ENCODE measurements around the gene GSG1L. TPM values are rescaled to one million over a fixed set of nuclear protein-coding genes. Genes with fewer than 3 reads are reported as not detected.

The GSG1L gene
- polyA plus RNA-seq, 4 donors = 0.09 to 0.22 TPM; not detected in 2

GRCh38 chr16:27818246-27818645 lies 245.3 kb downstream of the GSG1L start:
- no peak overlapping the region for H3K27ac ChIP-seq (ENCODE audit: low read depth in 1 of 3, low read length in 2 of 3)
- H3K9me3 ChIP-seq (ENCODE audit: control insufficient read depth in 2 of 2, insufficient read depth in 1 of 2, low read depth in 1 of 2, low read length in 1 of 2) = no peaks in the 10 kb centered on the region
- H3K4me1 ChIP-seq (ENCODE audit: control insufficient read depth in 3 of 3, insufficient read depth in 2 of 3, low read depth in 1 of 3, low read length in 2 of 3) = no peaks in the 10 kb centered on the region
- no peak for DNase-seq
- WGBS, 3 donors = 84 to 87% (median 86%) methylated on average over 13 of the region's 13 CpGs
- H3K27me3 ChIP-seq (ENCODE audit: control insufficient read depth in 3 of 3, insufficient read depth in 3 of 3, low read length in 3 of 3) = peaks cover 0 to 3% (median 0%) of the 10 kb centered on the region in 3 donors
- H3K36me3 ChIP-seq (ENCODE audit: control insufficient read depth in 3 of 3, insufficient read depth in 2 of 3, low read depth in 1 of 3, low read length in 3 of 3) = no peaks in the 10 kb centered on the region
- no peak for FAIRE-seq
- no peak overlapping the region for H3K4me3 ChIP-seq (ENCODE audit: low read depth in 1 of 3, low read length in 3 of 3)

- FAIRE-seq = no peak
- no peak for DNase-seq
- Histone ChIP-seq H3K27me3 (ENCODE audit: control insufficient read depth in 3 of 3, insufficient read depth in 3 of 3, low read length in 3 of 3) (peaks cover 0 to 3% (median 0%) of the 10 kb centered on the region in 3 donors), H3K36me3 (ENCODE audit: control insufficient read depth in 3 of 3, insufficient read depth in 2 of 3, low read depth in 1 of 3, low read length in 3 of 3) (no peaks in the 10 kb centered on the region), H3K27ac (ENCODE audit: low read depth in 1 of 3, low read length in 2 of 3) (no peak overlapping the region), H3K4me3 (ENCODE audit: low read depth in 1 of 3, low read length in 3 of 3) (no peak overlapping the region), H3K9me3 (ENCODE audit: control insufficient read depth in 2 of 2, insufficient read depth in 1 of 2, low read depth in 1 of 2, low read length in 1 of 2) (no peaks in the 10 kb centered on the region), H3K4me1 (ENCODE audit: control insufficient read depth in 3 of 3, insufficient read depth in 2 of 3, low read depth in 1 of 3, low read length in 2 of 3) (no peaks in the 10 kb centered on the region)
- WGBS, 3 donors = 78 to 89% (median 83%) methylated on average over 5 of the region's 5 CpGs
These were observed 246.5 kb downstream of the GSG1L start for GRCh38 chr16:27817038-27817437.

- Histone ChIP-seq H3K4me1 (ENCODE audit: control insufficient read depth in 3 of 3, insufficient read depth in 2 of 3, low read depth in 1 of 3, low read length in 2 of 3) (no peaks in the 10 kb centered on the region), H3K4me3 (ENCODE audit: low read depth in 1 of 3, low read length in 3 of 3) (no peak overlapping the region), H3K27ac (ENCODE audit: low read depth in 1 of 3, low read length in 2 of 3) (no peak overlapping the region), H3K36me3 (ENCODE audit: control insufficient read depth in 3 of 3, insufficient read depth in 2 of 3, low read depth in 1 of 3, low read length in 3 of 3) (no peaks in the 10 kb centered on the region), H3K9me3 (ENCODE audit: control insufficient read depth in 2 of 2, insufficient read depth in 1 of 2, low read depth in 1 of 2, low read length in 1 of 2) (no peaks in the 10 kb centered on the region), H3K27me3 (ENCODE audit: control insufficient read depth in 3 of 3, insufficient read depth in 3 of 3, low read length in 3 of 3) (peaks cover 0 to 3% (median 0%) of the 10 kb centered on the region in 3 donors)
- DNase-seq (no peak), FAIRE-seq (no peak)
- 37 to 52% (median 45%) methylated on average over 5 of the region's 5 CpGs for WGBS, 3 donors
These were observed 247.0 kb downstream of the GSG1L start for GRCh38 chr16:27816561-27816960.

- DNase-seq = no peak
These were observed 249.9 kb downstream of the GSG1L start for GRCh38 chr16:27813591-27813990.

GRCh38 chr16:27811881-27812280 lies 251.6 kb downstream of the GSG1L start:
- Histone ChIP-seq H3K27me3 (ENCODE audit: control insufficient read depth in 3 of 3, insufficient read depth in 3 of 3, low read length in 3 of 3) (no peaks in the 10 kb centered on the region), H3K36me3 (ENCODE audit: control insufficient read depth in 3 of 3, insufficient read depth in 2 of 3, low read depth in 1 of 3, low read length in 3 of 3) (no peaks in the 10 kb centered on the region), H3K4me3 (ENCODE audit: low read depth in 1 of 3, low read length in 3 of 3) (no peak overlapping the region), H3K4me1 (ENCODE audit: control insufficient read depth in 3 of 3, insufficient read depth in 2 of 3, low read depth in 1 of 3, low read length in 2 of 3) (no peaks in the 10 kb centered on the region), H3K9me3 (ENCODE audit: control insufficient read depth in 2 of 2, insufficient read depth in 1 of 2, low read depth in 1 of 2, low read length in 1 of 2) (no peaks in the 10 kb centered on the region), H3K27ac (ENCODE audit: low read depth in 1 of 3, low read length in 2 of 3) (no peak overlapping the region)
- no peak for DNase-seq
- WGBS, 3 donors = 74 to 93% (median 80%) methylated on average over 3 of the region's 3 CpGs
- FAIRE-seq = no peak

More at GRCh38 chr16:27813591-27813990, 249.9 kb downstream of the GSG1L start:
- no peak for FAIRE-seq
- Histone ChIP-seq H3K4me1 (ENCODE audit: control insufficient read depth in 3 of 3, insufficient read depth in 2 of 3, low read depth in 1 of 3, low read length in 2 of 3) (no peaks in the 10 kb centered on the region), H3K36me3 (ENCODE audit: control insufficient read depth in 3 of 3, insufficient read depth in 2 of 3, low read depth in 1 of 3, low read length in 3 of 3) (no peaks in the 10 kb centered on the region), H3K9me3 (ENCODE audit: control insufficient read depth in 2 of 2, insufficient read depth in 1 of 2, low read depth in 1 of 2, low read length in 1 of 2) (no peaks in the 10 kb centered on the region), H3K27me3 (ENCODE audit: control insufficient read depth in 3 of 3, insufficient read depth in 3 of 3, low read length in 3 of 3) (no peaks in the 10 kb centered on the region), H3K27ac (ENCODE audit: low read depth in 1 of 3, low read length in 2 of 3) (no peak overlapping the region), H3K4me3 (ENCODE audit: low read depth in 1 of 3, low read length in 3 of 3) (no peak overlapping the region)
- WGBS, 3 donors = 81 to 88% (median 85%) methylated on average over 8 to 9 of the region's 9 CpGs

- H3K4me3 ChIP-seq (ENCODE audit: low read depth in 1 of 3, low read length in 3 of 3) = no peak overlapping the region
- no peaks in the 10 kb centered on the region for H3K9me3 ChIP-seq (ENCODE audit: control insufficient read depth in 2 of 2, insufficient read depth in 1 of 2, low read depth in 1 of 2, low read length in 1 of 2)
- DNase-seq (no peak), FAIRE-seq (no peak)
- H3K27ac ChIP-seq (ENCODE audit: low read depth in 1 of 3, low read length in 2 of 3) = no peak overlapping the region
- 46 to 63% (median 50%) methylated on average over 5 of the region's 5 CpGs for WGBS, 3 donors
- no peaks in the 10 kb centered on the region for H3K36me3 ChIP-seq (ENCODE audit: control insufficient read depth in 3 of 3, insufficient read depth in 2 of 3, low read depth in 1 of 3, low read length in 3 of 3)
- H3K4me1 ChIP-seq (ENCODE audit: control insufficient read depth in 3 of 3, insufficient read depth in 2 of 3, low read depth in 1 of 3, low read length in 2 of 3) = no peaks in the 10 kb centered on the region
- H3K27me3 ChIP-seq (ENCODE audit: control insufficient read depth in 3 of 3, insufficient read depth in 3 of 3, low read length in 3 of 3) = peaks cover 0 to 2% (median 0%) of the 10 kb centered on the region in 3 donors
These were observed 256.5 kb downstream of the GSG1L start for GRCh38 chr16:27806986-27807385.

- no peak for FAIRE-seq
- H3K4me3 ChIP-seq (ENCODE audit: low read depth in 1 of 3, low read length in 3 of 3) = no peak overlapping the region
- no peak for DNase-seq
- no peak overlapping the region for H3K27ac ChIP-seq (ENCODE audit: low read depth in 1 of 3, low read length in 2 of 3)
- no peaks in the 10 kb centered on the region for H3K36me3 ChIP-seq (ENCODE audit: control insufficient read depth in 3 of 3, insufficient read depth in 2 of 3, low read depth in 1 of 3, low read length in 3 of 3)
- peaks cover 0 to 2% (median 0%) of the 10 kb centered on the region in 3 donors for H3K27me3 ChIP-seq (ENCODE audit: control insufficient read depth in 3 of 3, insufficient read depth in 3 of 3, low read length in 3 of 3)
- no peaks in the 10 kb centered on the region for H3K4me1 ChIP-seq (ENCODE audit: control insufficient read depth in 3 of 3, insufficient read depth in 2 of 3, low read depth in 1 of 3, low read length in 2 of 3)
- H3K9me3 ChIP-seq (ENCODE audit: control insufficient read depth in 2 of 2, insufficient read depth in 1 of 2, low read depth in 1 of 2, low read length in 1 of 2) = no peaks in the 10 kb centered on the region
These were observed 257.1 kb downstream of the GSG1L start for GRCh38 chr16:27806388-27806787.

- DNase-seq (no peak), FAIRE-seq (no peak)
- Histone ChIP-seq H3K4me3 (ENCODE audit: low read depth in 1 of 3, low read length in 3 of 3) (no peak overlapping the region), H3K9me3 (ENCODE audit: control insufficient read depth in 2 of 2, insufficient read depth in 1 of 2, low read depth in 1 of 2, low read length in 1 of 2) (no peaks in the 10 kb centered on the region), H3K36me3 (ENCODE audit: control insufficient read depth in 3 of 3, insufficient read depth in 2 of 3, low read depth in 1 of 3, low read length in 3 of 3) (no peaks in the 10 kb centered on the region), H3K27ac (ENCODE audit: low read depth in 1 of 3, low read length in 2 of 3) (no peak overlapping the region), H3K27me3 (ENCODE audit: control insufficient read depth in 3 of 3, insufficient read depth in 3 of 3, low read length in 3 of 3) (peaks cover 0 to 2% (median 0%) of the 10 kb centered on the region in 3 donors), H3K4me1 (ENCODE audit: control insufficient read depth in 3 of 3, insufficient read depth in 2 of 3, low read depth in 1 of 3, low read length in 2 of 3) (no peaks in the 10 kb centered on the region)
- WGBS, 3 donors = 44 to 66% (median 57%) methylated on average over 5 of the region's 5 CpGs
These were observed 257.6 kb downstream of the GSG1L start for GRCh38 chr16:27805828-27806351.
